ENCODE results near the gene ZNF385D.

- TF ChIP-seq PRDM10 (CRISPR knock-in tag; IDR thresholded peaks at IDR 0.05; ENCODE audit: low read depth) (no peak), USF2 (IDR thresholded peaks at IDR 0.05; ENCODE audit: low read depth, low read length) (no peak), USF2 (CRISPR knock-in tag; IDR thresholded peaks at IDR 0.05; ENCODE audit: borderline replicate concordance) (no peak), TEAD3 (CRISPR knock-in tag; optimal IDR thresholded peaks at IDR 0.05; ENCODE audit: borderline replicate concordance) (no peak), SRF (IDR thresholded peaks at IDR 0.05; ENCODE audit: low read depth, low read length) (no peak), NR2C2 (CRISPR knock-in tag; IDR thresholded peaks at IDR 0.05; ENCODE audit: borderline replicate concordance) (no peak), CTCF (CRISPR knock-in tag; IDR thresholded peaks at IDR 0.05) (no peak), SMAD9 (CRISPR knock-in tag; IDR thresholded peaks at IDR 0.05) (no peak), POLR2AphosphoS5 (IDR thresholded peaks at IDR 0.05; ENCODE audit: low read depth, low read length) (no peak), ZNF761 (CRISPR knock-in tag; conservative IDR thresholded peaks at IDR 0.05) (no peak), ATF1 (CRISPR knock-in tag; IDR thresholded peaks at IDR 0.05) (no peak), ZBTB49 (CRISPR knock-in tag; IDR thresholded peaks at IDR 0.05; ENCODE audit: borderline replicate concordance) (no peak), FUBP1 (CRISPR knock-in tag; IDR thresholded peaks at IDR 0.05; ENCODE audit: borderline replicate concordance) (no peak), RFXANK (CRISPR knock-in tag; IDR thresholded peaks at IDR 0.05) (no peak)
Observed at GRCh38 chr3:21425715-21426114, 325.3 kb downstream of the ZNF385D start.

All from HepG2 (cell line).